OCI-LY7 (cell line): Measurements from ENCODE around the gene ARHGAP35. TPM values are rescaled to one million over a fixed set of nuclear protein-coding genes. Genes with fewer than 3 reads are reported as not detected.
"Not testable (repeated sequence)": the region's sequence is repeated elsewhere in the genome, so short reads cannot be mapped to it uniquely, and the experiment has no call there.

ENCODE experiments used
- BruUV-seq: library from RNA; stranded (reverse); fragments of 400-500 nt; replicated peaks from 2 replicates; lab custom pipeline; 2021; lab: Mats Ljungman, UMichigan
- CTCF ChIA-PET: fragments of 300-600 bp; sonication (Branson Sonifier 250); formaldehyde crosslinking; loops from one replicate; lab custom pipeline; 2022; ENCODE audit warnings: antibody characterized with exemption; ENCODE audit not compliant: unreplicated experiment; lab: Charles Lee
- POLR2A ChIA-PET: fragments of 300-600 bp; sonication (Branson Sonifier 250); formaldehyde crosslinking; loops from one replicate; lab custom pipeline; 2022; ENCODE audit warnings: antibody characterized with exemption; lab: Charles Lee
- DNase-seq: peaks from one replicate; pipeline ENCODE4 v3.0.0-alpha.2; 2015; ENCODE audit warnings: low spot score
- H2AFZ ChIP-seq: fragments of 200-600 bp; sonication (generic), shearing (Covaris generic); 2 replicates; pipeline ENCODE4 v1.6.1; 2014; ENCODE audit warnings: mild to moderate bottlenecking, antibody characterized with exemption, low read length, moderate library complexity
- H3K27ac ChIP-seq: fragments of 200-600 bp; sonication (generic); 2 replicates; pipeline ENCODE4 v1.5.1; 2014; ENCODE audit warnings: mixed run types, low read depth, mild to moderate bottlenecking, moderate library complexity, low read length, inconsistent platforms; ENCODE audit not compliant: poor library complexity, severe bottlenecking
- H3K36me3 ChIP-seq: fragments of 200-600 bp; sonication (generic); 2 replicates; pipeline ENCODE4 v1.6.1; 2014; ENCODE audit warnings: mild to moderate bottlenecking, antibody characterized with exemption, low read length, moderate library complexity, mixed read lengths; ENCODE audit not compliant: insufficient read depth
- H3K4me1 ChIP-seq: fragments of 200-600 bp; sonication (generic); 2 replicates; pipeline ENCODE4 v1.5.1; 2014; ENCODE audit warnings: mild to moderate bottlenecking, low read length; ENCODE audit not compliant: insufficient read depth, poor library complexity, severe bottlenecking
- H3K4me2 ChIP-seq: fragments of 200-600 bp; sonication (generic); 2 replicates; pipeline ENCODE4 v1.6.1; 2014; ENCODE audit warnings: mild to moderate bottlenecking, low read length
- H3K4me3 ChIP-seq: fragments of 200-600 bp; sonication (generic); 2 replicates; pipeline ENCODE4 v1.5.1; 2014; ENCODE audit warnings: mild to moderate bottlenecking, low read depth, low read length; ENCODE audit not compliant: poor library complexity, severe bottlenecking
- H3K79me2 ChIP-seq: fragments of 200-600 bp; sonication (generic); 2 replicates; pipeline ENCODE4 v1.6.1; 2016; ENCODE audit warnings: low read depth, mild to moderate bottlenecking, low read length, moderate library complexity, mixed read lengths; ENCODE audit not compliant: insufficient read depth
- H3K9me2 ChIP-seq: fragments of 200-600 bp; sonication (generic); 2 replicates; pipeline ENCODE4 v1.6.1; 2016; ENCODE audit warnings: mild to moderate bottlenecking, low read length, mixed read lengths; ENCODE audit not compliant: insufficient read depth
- H3K9me3 ChIP-seq: fragments of 200-600 bp; sonication (generic); 2 replicates; pipeline ENCODE4 v1.6.1; 2014; ENCODE audit warnings: mild to moderate bottlenecking, mixed run types, low read length, mixed read lengths
- H4K20me1 ChIP-seq: fragments of 200-600 bp; sonication (generic); 2 replicates; pipeline ENCODE4 v1.6.1; 2014; ENCODE audit warnings: mild to moderate bottlenecking, antibody characterized with exemption, low read length, moderate library complexity, mixed read lengths; ENCODE audit not compliant: insufficient read depth
- EZH2phosphoT487 ChIP-seq: fragments of 200-600 bp; sonication (generic); IDR thresholded peaks from 2 replicates; pipeline ENCODE4 v1.6.1; 2018; ENCODE audit warnings: low read depth, borderline replicate concordance, mild to moderate bottlenecking, mixed run types, antibody characterized with exemption, low read length, moderate library complexity, mixed read lengths
- intact Hi-C: fragments of 100-400 bp; cut with micrococcal nuclease; formaldehyde crosslinking; loops from one replicate; pipeline ENCODE4 v1.10.0; 2022; ENCODE audit not compliant: unreplicated experiment
- total RNA-seq, 2 experiments: library from RNA; depleted of rRNA in 1 of 2; stranded (reverse); fragments of >200 nt in 1 of 2; shearing (Covaris generic) in 1 of 2; gene quantifications; 2 replicates each; pipeline ENCODE4 v1.2.3, GENCODE V29; 2014 to 2022
- TF ChIP-seq, protein P1 (sequence below): fragments of 200-600 bp; sonication (generic); conservative IDR thresholded peaks from 2 replicates; pipeline ENCODE4 v1.5.1; 2014; ENCODE audit warnings: mild to moderate bottlenecking, antibody characterized with exemption, low read length, moderate library complexity, mixed read lengths

The ARHGAP35 gene
- total RNA-seq, 2 experiments from 2014 or later, result 26.5 to 42.2 TPM

DNA sequence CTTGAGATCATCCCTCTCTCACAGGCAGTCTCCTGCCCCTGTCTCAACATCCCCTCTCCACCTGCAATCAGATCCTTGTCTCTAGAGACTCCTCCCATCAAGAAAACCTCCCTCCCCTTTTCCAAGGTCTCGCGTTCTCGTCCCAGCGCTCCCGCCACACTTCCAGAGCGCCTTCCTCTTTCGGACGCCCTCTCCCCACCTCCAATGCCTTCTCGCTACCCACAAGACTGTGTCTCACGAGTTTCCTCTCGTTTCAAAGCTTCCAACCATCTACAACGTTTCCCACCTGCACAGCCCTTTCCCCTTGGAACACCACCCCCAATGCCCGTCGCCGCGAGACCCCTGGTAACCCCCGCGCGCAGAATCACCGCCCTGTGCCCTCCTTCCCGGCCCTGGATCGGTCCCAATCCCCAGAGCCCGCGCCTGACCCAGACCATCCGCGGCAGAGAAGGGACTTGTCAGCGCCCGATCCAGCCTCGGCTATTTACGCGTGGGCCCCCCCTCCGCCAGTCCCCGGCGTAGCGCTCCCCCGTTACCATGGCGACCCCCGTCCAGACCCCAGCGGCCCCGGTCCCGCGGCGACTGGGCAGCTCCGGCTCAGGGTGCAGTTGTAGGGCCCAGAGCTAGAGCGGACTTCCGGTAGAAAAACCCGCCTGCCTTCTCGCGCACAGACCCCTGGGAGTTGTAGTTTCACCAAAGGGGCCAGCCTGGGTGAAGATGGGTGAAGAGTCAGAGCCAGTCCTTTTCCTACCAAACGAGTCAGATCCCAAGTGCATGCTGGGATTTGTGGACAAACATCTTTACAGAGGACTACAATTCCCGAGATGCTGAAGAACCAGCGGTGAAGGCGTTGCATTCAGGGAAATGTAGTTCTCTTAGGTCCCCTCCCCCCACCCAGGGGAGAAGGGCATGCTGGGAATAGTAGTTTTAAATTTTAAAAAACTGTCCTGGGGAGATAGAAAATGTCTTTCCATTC lies 10.3 kb upstream of the ARHGAP35 start, which contains the start of gene AP2S1:
TSS of gene AP2S1 (minus strand) at position 619 of the 976 bp plus-strand sequence. CDS start at position 539, 80 bp downstream.
- CTCF ChIA-PET, result no interaction called here
- peaks cover 16% of the 10 kb centered on the region for H3K4me1 ChIP-seq
- H2AFZ ChIP-seq, result peak within 1 kb of the TSS; percentile 53; the same call in 1 of the 2 replicates
- H3K79me2 ChIP-seq, result peaks cover 12% of the 10 kb centered on the region; the same call in 1 of the 2 replicates
- no peaks in the 10 kb centered on the region for H4K20me1 ChIP-seq
- H3K4me2 ChIP-seq, result peak within 1 kb of the TSS; percentile 76
- peaks cover 10% of the 10 kb centered on the region for H3K36me3 ChIP-seq
- H3K9me2 ChIP-seq, result no peaks in the 10 kb centered on the region
- peak within 1 kb of the TSS; percentile 5 for H3K27ac ChIP-seq
- POLR2A ChIA-PET, result interaction anchor here (0.5 to 0.6 kb wide), 2 partner anchors 18 to 56 kb away, joined by 4 to 8 read pairs; no protein-coding TSS in a partner anchor
- peak within 1 kb of the TSS; percentile 90 for H3K4me3 ChIP-seq
- BruUV-seq, result no TSS peak
- peak; percentile 98 for DNase-seq
- no peak for TF ChIP-seq EZH2phosphoT487
- TF ChIP-seq, protein P1, sequence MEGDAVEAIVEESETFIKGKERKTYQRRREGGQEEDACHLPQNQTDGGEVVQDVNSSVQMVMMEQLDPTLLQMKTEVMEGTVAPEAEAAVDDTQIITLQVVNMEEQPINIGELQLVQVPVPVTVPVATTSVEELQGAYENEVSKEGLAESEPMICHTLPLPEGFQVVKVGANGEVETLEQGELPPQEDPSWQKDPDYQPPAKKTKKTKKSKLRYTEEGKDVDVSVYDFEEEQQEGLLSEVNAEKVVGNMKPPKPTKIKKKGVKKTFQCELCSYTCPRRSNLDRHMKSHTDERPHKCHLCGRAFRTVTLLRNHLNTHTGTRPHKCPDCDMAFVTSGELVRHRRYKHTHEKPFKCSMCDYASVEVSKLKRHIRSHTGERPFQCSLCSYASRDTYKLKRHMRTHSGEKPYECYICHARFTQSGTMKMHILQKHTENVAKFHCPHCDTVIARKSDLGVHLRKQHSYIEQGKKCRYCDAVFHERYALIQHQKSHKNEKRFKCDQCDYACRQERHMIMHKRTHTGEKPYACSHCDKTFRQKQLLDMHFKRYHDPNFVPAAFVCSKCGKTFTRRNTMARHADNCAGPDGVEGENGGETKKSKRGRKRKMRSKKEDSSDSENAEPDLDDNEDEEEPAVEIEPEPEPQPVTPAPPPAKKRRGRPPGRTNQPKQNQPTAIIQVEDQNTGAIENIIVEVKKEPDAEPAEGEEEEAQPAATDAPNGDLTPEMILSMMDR, result no peak
- no peaks in the 10 kb centered on the region for H3K9me3 ChIP-seq
- intact Hi-C loops, result loop anchor here (10.0 kb wide), 1 partner anchor 264 kb away; the partner anchor contains the start of gene ZC3H4

- H3K36me3 ChIP-seq, result peaks cover under 1% of the 10 kb centered on the region; the same call in 1 of the 2 replicates
- peaks cover 20% of the 10 kb centered on the region for H3K4me1 ChIP-seq
- H3K9me3 ChIP-seq, result no peaks in the 10 kb centered on the region
- H3K79me2 ChIP-seq, result peaks cover 12% of the 10 kb centered on the region; the same call in 1 of the 2 replicates
- H4K20me1 ChIP-seq, result no peaks in the 10 kb centered on the region
- no peaks in the 10 kb centered on the region for H3K9me2 ChIP-seq
- POLR2A ChIA-PET, result no interaction called here
- no peak for DNase-seq
- H2AFZ ChIP-seq, result no peak overlapping the region
- no peak overlapping the region for H3K4me2 ChIP-seq
- no peak overlapping the region for H3K4me3 ChIP-seq
- TF ChIP-seq, protein P1, result no peak
- TF ChIP-seq EZH2phosphoT487, result no peak
- intact Hi-C loops, result loop anchor here (10.0 kb wide), 1 partner anchor 262 kb away; the partner anchor contains the start of gene ZC3H4
- no peak overlapping the region for H3K27ac ChIP-seq
- CTCF ChIA-PET, result no interaction called here
- BruUV-seq, result no TSS peak
These were observed 8.0 kb upstream of the ARHGAP35 start for GRCh38 chr19:46852830-46853229.

DNA sequence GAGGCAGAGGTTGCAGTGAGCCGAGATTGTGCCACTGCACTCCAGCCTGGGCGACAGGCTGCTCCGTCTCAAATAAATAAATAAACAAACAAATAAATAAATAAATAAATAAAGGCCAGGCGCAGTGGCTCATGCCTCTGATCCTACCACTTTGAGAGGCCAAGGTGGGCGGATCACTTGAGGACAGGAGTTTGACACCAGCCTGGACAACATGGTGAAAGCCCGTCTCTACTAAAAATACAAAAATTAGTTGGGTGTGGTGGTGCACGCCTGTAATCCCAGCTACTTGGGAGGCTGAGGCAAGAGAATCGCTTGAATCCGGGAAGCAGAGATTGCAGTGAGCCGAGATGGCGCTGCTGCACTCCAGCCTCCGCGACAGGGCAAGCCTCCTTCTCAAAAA lies 6.1 kb upstream of the ARHGAP35 start:
- H3K9me3 ChIP-seq, H3K4me3 ChIP-seq, H3K27ac ChIP-seq, H3K9me2 ChIP-seq, H2AFZ ChIP-seq, BruUV-seq, POLR2A ChIA-PET, H4K20me1 ChIP-seq, CTCF ChIA-PET, DNase-seq, H3K36me3 ChIP-seq, H3K4me2 ChIP-seq: not testable (repeated sequence)
- intact Hi-C loops, result loop anchor here (10.0 kb wide), 1 partner anchor 260 kb away; the partner anchor contains the start of gene ZC3H4
- H3K79me2 ChIP-seq, result peaks cover 14% of the 10 kb centered on the region; the same call in 1 of the 2 replicates
- peaks cover 24% of the 10 kb centered on the region for H3K4me1 ChIP-seq
